Measurements from ENCODE around the gene EDRF1. TPM values are rescaled to one million over a fixed set of nuclear protein-coding genes. Genes with fewer than 3 reads are reported as not detected.
"Not testable (repeated sequence)": the region's sequence is repeated elsewhere in the genome, so short reads cannot be mapped to it uniquely, and the experiment has no call there.

The EDRF1 gene
- total and polyA plus RNA-seq, 4 donors: 7.5 to 27.8 (median 22.9) TPM

DNA sequence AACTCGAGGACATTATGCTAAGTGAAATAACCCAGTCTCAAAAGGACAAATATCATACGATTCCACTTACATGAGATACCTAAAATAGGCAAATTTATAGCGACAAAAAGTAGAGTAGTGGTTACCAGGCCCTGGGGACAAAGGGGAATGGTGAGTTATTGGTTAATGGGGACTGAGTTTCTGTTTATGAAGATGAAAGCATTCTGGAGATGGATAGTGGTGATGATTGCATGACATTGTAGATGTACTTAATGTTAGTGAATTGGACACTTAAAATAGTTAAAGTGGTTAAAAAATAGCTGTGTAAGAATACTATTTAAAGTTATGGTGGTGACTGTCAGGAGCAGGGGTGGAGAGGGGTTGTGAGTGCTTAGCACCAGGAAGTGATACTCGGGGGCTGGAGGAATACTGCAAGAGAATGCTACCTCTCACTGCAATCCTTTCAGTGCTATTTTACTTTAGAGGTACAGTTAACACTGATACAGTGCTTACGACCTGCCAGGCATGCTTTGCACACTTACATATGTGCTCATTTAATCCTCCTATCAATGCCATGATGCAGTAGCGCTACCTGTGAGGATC is 19.9 kb upstream of the EDRF1 start:
- no peak overlapping the region for H3K4me3 ChIP-seq (ENCODE audit: low read length in 2 of 2)
- no peaks in the 10 kb centered on the region for H3K36me3 ChIP-seq (ENCODE audit: control insufficient read depth in 1 of 2, insufficient read depth in 2 of 2, low read length in 1 of 2)
- no peaks in the 10 kb centered on the region for H3K4me1 ChIP-seq (ENCODE audit: control insufficient read depth in 1 of 2, insufficient read depth in 2 of 2, low read length in 2 of 2)
- H3K27me3 ChIP-seq (ENCODE audit: control insufficient read depth in 1 of 2, insufficient read depth in 2 of 2, low read length in 1 of 2): no peaks in the 10 kb centered on the region
- H3K9me3 ChIP-seq (ENCODE audit: control insufficient read depth, low read length): no peaks in the 10 kb centered on the region
- no peak for DNase-seq
- intact Hi-C loops (cut with DNase I): no loop called here
- H3K27ac ChIP-seq (ENCODE audit: low read depth in 1 of 2, low read length in 2 of 2): no peak overlapping the region
- ATAC-seq (ENCODE audit: low FRiP score): no peak
- WGBS, 2 donors: 79 to 87% methylated on average over 6 of the region's 6 CpGs

DNA sequence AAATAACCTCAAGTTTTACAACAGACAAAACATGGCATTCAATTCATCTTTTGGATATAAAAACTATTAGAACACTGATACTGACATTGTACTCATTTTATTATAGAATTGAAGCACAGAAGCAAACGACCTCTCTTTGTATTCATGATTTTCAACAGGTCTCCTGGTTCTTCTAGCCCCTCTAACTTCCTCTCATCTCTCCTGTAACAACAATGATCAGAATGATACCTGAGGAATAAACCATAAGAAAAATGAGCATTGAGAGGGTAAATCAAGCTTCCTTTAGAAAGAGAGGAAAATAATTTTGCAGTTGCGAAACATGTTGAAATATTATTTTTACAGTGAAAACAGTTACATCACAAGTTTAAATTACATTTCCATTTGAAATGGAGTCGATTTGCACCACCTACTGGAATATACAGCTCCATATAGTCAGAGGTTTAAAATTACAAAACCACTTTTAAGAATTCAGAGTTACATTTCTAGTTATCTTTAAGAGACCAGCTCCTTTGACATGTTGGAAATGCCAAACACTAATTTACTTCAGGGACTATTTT is 19.1 kb upstream of the EDRF1 start:
- intact Hi-C loops (cut with DNase I): no loop called here
- Histone ChIP-seq H3K4me1 (ENCODE audit: control insufficient read depth in 1 of 2, insufficient read depth in 2 of 2, low read length in 2 of 2) (no peaks in the 10 kb centered on the region), H3K4me3 (ENCODE audit: low read length in 2 of 2) (no peak overlapping the region), H3K27me3 (ENCODE audit: control insufficient read depth in 1 of 2, insufficient read depth in 2 of 2, low read length in 1 of 2) (no peaks in the 10 kb centered on the region), H3K27ac (ENCODE audit: low read depth in 1 of 2, low read length in 2 of 2) (no peak overlapping the region), H3K9me3 (ENCODE audit: control insufficient read depth, low read length) (no peaks in the 10 kb centered on the region), H3K36me3 (ENCODE audit: control insufficient read depth in 1 of 2, insufficient read depth in 2 of 2, low read length in 1 of 2) (no peaks in the 10 kb centered on the region)
- no peak for DNase-seq
- WGBS, 2 donors: 26 to 33% methylated on average over 3 of the region's 3 CpGs
- no peak for ATAC-seq (ENCODE audit: low FRiP score)

DNA sequence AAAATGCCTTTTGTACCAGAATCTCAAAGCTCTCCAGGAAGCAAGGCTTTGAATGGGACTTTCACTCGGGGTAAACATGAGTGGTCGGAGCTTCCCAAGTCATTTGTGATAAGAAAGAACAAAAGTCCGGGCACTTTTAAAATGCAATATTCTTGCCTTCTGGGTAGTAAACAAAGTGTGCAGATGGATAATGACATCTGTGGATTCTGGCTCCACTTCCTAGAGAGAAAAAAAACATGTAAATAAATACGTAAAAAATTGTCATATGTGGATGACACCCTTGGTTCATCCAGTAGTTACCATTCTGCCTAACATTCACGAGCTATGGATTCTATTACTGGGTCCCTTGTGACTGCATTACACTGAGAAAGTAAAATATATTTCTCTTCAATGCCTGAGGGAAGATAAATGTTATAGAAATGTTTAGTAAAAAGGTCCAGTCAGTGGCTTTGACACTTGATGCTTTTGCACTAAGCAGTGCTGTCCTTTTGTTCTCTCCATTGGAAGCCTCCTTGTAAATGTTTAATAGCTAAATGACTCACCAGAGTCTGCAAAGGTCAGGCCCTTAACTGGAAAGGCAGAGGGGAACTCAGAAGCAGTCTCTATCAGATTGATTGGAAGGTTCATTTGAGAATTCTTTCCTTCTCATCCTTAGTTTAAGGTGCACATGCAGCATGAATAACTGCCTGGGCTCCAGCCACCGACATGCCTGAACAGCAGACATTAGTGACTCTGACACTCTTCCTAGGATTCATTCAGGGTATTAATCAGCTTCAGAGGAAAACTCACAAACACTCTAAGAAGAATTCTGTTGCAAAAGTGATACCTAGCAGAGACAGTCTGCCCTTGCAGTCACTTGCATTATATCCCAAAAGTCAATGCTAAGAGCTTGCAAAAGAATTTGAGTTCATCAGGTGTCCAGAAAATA is 11.7 kb upstream of the EDRF1 start:
- 86 to 89% methylated on average over 6 of the region's 6 CpGs for WGBS, 2 donors
- Histone ChIP-seq H3K4me1 (ENCODE audit: control insufficient read depth in 1 of 2, insufficient read depth in 2 of 2, low read length in 2 of 2) (no peaks in the 10 kb centered on the region), H3K27ac (ENCODE audit: low read depth in 1 of 2, low read length in 2 of 2) (no peak overlapping the region), H3K9me3 (ENCODE audit: control insufficient read depth, low read length) (peaks cover 3% of the 10 kb centered on the region), H3K4me3 (ENCODE audit: low read length in 2 of 2) (no peak overlapping the region), H3K27me3 (ENCODE audit: control insufficient read depth in 1 of 2, insufficient read depth in 2 of 2, low read length in 1 of 2) (no peaks in the 10 kb centered on the region), H3K36me3 (ENCODE audit: control insufficient read depth in 1 of 2, insufficient read depth in 2 of 2, low read length in 1 of 2) (no peaks in the 10 kb centered on the region)
- ATAC-seq (ENCODE audit: low FRiP score) (no peak), DNase-seq (no peak)
- intact Hi-C loops (cut with DNase I): no loop called here

DNA sequence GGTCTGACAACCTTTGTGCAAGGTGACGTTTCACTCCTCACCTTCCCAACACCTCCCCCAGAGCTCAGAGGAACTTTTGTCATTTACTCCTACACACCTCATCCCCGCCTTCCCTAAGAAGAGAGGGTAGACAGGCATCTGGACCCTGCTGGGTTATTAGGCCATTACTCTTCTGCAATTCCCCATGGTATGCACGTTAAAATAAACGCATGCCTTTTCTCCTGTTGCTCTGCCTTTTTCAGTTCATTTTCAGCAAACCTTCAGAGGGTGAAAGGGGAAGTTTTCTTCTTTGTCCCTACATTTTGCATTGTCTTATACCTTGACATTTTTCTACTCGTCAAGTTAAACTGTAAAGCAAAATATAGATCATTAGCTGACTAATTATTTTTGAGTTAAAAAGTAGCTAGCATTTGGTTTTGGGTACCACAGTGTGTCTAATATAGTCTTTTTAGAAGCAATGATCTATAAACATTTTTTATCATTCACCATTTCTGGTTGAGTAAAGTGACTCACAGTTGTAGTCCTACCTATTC is 10.5 kb upstream of the EDRF1 start:
- Histone ChIP-seq H3K27me3 (ENCODE audit: control insufficient read depth in 1 of 2, insufficient read depth in 2 of 2, low read length in 1 of 2) (no peaks in the 10 kb centered on the region), H3K4me1 (ENCODE audit: control insufficient read depth in 1 of 2, insufficient read depth in 2 of 2, low read length in 2 of 2) (no peaks in the 10 kb centered on the region), H3K9me3 (ENCODE audit: control insufficient read depth, low read length) (peaks cover 9% of the 10 kb centered on the region), H3K27ac (ENCODE audit: low read depth in 1 of 2, low read length in 2 of 2) (no peak overlapping the region), H3K4me3 (ENCODE audit: low read length in 2 of 2) (no peak overlapping the region), H3K36me3 (ENCODE audit: control insufficient read depth in 1 of 2, insufficient read depth in 2 of 2, low read length in 1 of 2) (no peaks in the 10 kb centered on the region)
- ATAC-seq (ENCODE audit: low FRiP score) (no peak), DNase-seq (no peak)
- intact Hi-C loops (cut with DNase I): no loop called here
- WGBS, 2 donors: 69 to 74% methylated on average over 5 of the region's 5 CpGs

DNA sequence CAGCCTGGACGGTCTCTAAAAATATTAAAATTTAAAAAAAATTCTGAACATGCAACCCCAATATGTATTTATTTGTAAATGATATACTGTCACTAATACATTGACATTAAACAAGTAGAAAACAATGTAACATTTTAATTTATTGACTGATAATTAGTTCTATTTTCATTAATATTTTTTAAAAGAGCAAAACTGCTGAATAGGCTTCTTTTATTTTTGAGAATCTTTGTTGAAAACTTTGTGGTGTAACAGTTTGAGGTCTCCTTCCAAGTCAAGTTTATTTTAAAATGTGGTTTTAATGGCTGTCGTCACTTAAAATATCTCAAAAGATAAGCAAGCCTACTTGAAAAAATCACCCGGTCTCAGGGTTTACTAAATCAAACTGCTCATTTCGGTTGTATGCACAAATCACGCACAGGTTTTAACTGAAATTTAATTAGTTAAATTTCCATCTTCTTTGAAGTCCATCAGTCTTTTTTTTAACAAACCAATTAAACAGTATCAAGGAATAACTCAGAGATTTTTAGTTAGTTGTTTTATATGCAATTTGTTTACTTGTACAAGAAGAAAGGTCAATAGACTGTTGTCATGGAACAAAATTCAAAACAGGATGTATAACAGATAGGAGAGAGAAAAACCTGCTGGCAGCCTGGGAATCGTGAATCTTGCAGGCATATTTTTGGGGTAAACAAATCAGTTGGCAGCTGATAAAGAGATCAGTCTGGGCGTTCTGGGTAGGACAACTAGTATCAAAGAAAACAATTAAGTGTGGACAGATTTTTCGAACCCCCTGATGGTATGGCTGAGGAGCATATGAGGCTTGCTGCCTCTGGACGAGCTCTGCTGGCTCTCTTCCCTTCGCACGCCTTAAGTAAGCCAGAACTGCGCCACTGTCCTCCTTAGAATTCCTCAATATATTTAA is 9.7 kb upstream of the EDRF1 start:
- intact Hi-C loops (cut with DNase I): no loop called here
- DNase-seq (no peak), ATAC-seq (ENCODE audit: low FRiP score) (no peak)
- H3K27me3 ChIP-seq (ENCODE audit: control insufficient read depth in 1 of 2, insufficient read depth in 2 of 2, low read length in 1 of 2): no peaks in the 10 kb centered on the region
- no peaks in the 10 kb centered on the region for H3K4me1 ChIP-seq (ENCODE audit: control insufficient read depth in 1 of 2, insufficient read depth in 2 of 2, low read length in 2 of 2)
- no peak overlapping the region for H3K27ac ChIP-seq (ENCODE audit: low read depth in 1 of 2, low read length in 2 of 2)
- no peak overlapping the region for H3K4me3 ChIP-seq (ENCODE audit: low read length in 2 of 2)
- H3K9me3 ChIP-seq (ENCODE audit: control insufficient read depth, low read length): peaks cover 10% of the 10 kb centered on the region
- 13 to 21% methylated on average over 12 of the region's 12 CpGs for WGBS, 2 donors
- no peaks in the 10 kb centered on the region for H3K36me3 ChIP-seq (ENCODE audit: control insufficient read depth in 1 of 2, insufficient read depth in 2 of 2, low read length in 1 of 2)

DNA sequence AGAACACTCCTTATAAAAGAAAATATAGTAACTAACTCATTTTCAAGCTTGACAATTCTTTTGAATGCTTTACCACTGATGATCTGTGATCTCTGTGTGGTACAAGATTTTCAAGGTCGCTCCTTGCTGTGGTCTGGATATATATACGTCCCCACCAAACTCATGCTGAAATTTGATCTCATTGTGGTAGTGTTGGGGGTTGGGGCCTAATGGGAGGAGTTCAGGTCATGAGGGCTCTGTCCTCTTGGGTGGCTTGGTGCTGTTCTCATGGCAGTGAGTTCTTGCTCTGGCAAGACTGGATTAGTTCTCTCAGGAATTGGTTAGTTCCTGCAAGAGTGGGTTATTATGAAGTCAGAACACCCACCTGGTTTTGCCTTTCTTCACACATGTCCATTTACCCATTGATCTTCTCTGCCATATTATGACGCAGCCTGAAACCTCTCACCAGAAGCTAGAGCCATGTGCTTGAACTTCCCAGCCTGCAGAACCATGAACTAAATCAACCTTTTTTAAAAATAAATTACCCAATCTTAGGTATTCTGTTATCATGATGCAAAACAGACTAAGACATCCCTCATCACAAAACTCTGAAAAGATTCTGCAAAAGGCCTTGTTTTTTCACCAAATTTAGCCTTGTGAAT is 8.3 kb upstream of the EDRF1 start:
- no peaks in the 10 kb centered on the region for H3K36me3 ChIP-seq (ENCODE audit: control insufficient read depth in 1 of 2, insufficient read depth in 2 of 2, low read length in 1 of 2)
- 90 to 91% methylated on average over 3 of the region's 3 CpGs for WGBS, 2 donors
- H3K4me3 ChIP-seq (ENCODE audit: low read length in 2 of 2): no peak overlapping the region

DNA sequence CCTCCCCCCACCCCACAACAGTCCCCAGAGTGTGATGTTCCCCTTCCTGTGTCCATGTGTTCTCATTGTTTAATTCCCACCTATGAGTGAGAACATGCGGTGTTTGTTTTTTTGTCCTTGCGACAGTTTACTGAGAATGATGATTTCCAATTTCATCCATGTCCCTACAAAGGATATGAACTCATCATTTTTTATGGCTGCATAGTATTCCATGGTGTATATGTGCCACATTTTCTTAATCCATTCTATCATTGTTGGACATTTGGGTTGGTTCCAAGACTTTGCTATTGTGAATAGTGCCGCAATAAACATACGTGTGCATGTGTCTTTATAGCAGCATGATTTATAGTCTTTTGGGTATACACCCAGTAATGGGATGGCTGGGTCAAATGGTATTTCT is 4.8 kb upstream of the EDRF1 start:
- H3K27ac ChIP-seq (ENCODE audit: low read depth in 1 of 2, low read length in 2 of 2); H3K36me3 ChIP-seq (ENCODE audit: control insufficient read depth in 1 of 2, insufficient read depth in 2 of 2, low read length in 1 of 2); ATAC-seq (ENCODE audit: low FRiP score); H3K4me1 ChIP-seq (ENCODE audit: control insufficient read depth in 1 of 2, insufficient read depth in 2 of 2, low read length in 2 of 2); intact Hi-C loops (cut with DNase I); DNase-seq; H3K27me3 ChIP-seq (ENCODE audit: control insufficient read depth in 1 of 2, insufficient read depth in 2 of 2, low read length in 1 of 2); H3K9me3 ChIP-seq (ENCODE audit: control insufficient read depth, low read length); H3K4me3 ChIP-seq (ENCODE audit: low read length in 2 of 2): not testable (repeated sequence)
- 97% methylated on average over 4 of the region's 4 CpGs for WGBS, 2 donors

More for the DNA sequence above, 8.3 kb upstream of the EDRF1 start:
- intact Hi-C loops (cut with DNase I): no loop called here
- ATAC-seq (ENCODE audit: low FRiP score): no peak
- no peaks in the 10 kb centered on the region for H3K4me1 ChIP-seq (ENCODE audit: control insufficient read depth in 1 of 2, insufficient read depth in 2 of 2, low read length in 2 of 2)
- H3K27ac ChIP-seq (ENCODE audit: low read depth in 1 of 2, low read length in 2 of 2): no peak overlapping the region
- H3K9me3 ChIP-seq (ENCODE audit: control insufficient read depth, low read length): peaks cover 10% of the 10 kb centered on the region
- DNase-seq: no peak
- H3K27me3 ChIP-seq (ENCODE audit: control insufficient read depth in 1 of 2, insufficient read depth in 2 of 2, low read length in 1 of 2): no peaks in the 10 kb centered on the region

DNA sequence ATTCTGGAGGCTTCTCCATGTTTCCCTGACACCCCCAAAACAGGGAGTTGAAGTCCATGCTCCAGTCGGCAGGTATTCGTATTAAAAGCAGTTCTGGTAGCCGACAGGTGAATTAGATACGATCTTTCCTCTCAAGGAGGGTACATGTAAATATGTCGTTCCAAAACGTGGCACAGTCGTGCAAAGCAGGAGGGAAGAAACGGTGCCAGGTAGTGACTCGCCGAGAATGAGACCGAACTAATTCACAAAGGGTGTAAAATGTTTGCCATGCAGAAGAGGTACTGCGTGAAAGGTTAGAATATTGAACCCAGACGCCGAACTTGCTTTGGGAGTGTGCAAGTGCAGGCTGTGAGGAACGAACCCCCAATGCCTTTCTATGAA is 483 bp downstream of the EDRF1 start:
- ATAC-seq (ENCODE audit: low FRiP score): no peak
- intact Hi-C loops (cut with DNase I): loop anchor here (5.0 to 10.0 kb wide), 2 partner anchors 102 to 105 kb away; partner anchors contain the start of genes BCCIP (in 2 of the 2) and UROS (in 2 of the 2)

More for the DNA sequence above, 483 bp downstream of the EDRF1 start:
- no peak for DNase-seq
- H3K36me3 ChIP-seq (ENCODE audit: control insufficient read depth in 1 of 2, insufficient read depth in 2 of 2, low read length in 1 of 2): peaks cover 2 to 3% of the 10 kb centered on the region in 2 donors
- no peaks in the 10 kb centered on the region for H3K27me3 ChIP-seq (ENCODE audit: control insufficient read depth in 1 of 2, insufficient read depth in 2 of 2, low read length in 1 of 2)
- H3K27ac ChIP-seq (ENCODE audit: low read depth in 1 of 2, low read length in 2 of 2): peak overlapping the region; percentile 49 to 50
- H3K4me3 ChIP-seq (ENCODE audit: low read length in 2 of 2): peak overlapping the region; percentile 88 to 96
- 0 to 1% methylated on average over 15 of the region's 15 CpGs for WGBS, 2 donors
- no peaks in the 10 kb centered on the region for H3K4me1 ChIP-seq (ENCODE audit: control insufficient read depth in 1 of 2, insufficient read depth in 2 of 2, low read length in 2 of 2)
- H3K9me3 ChIP-seq (ENCODE audit: control insufficient read depth, low read length): no peaks in the 10 kb centered on the region
